Activated CD8-positive, alpha-beta T cell treated with anti-CD3 and anti-CD28 coated beads, Interleukin-2, amount 10 ng/mL, durations not matched to agents 7 days and 5 days (primary cell): ENCODE data around the gene PTCD2. TPM values are rescaled to one million over a fixed set of nuclear protein-coding genes. Genes with fewer than 3 reads are reported as not detected.

Experiments
- ATAC-seq: fragments of 150-1000 bp; cut with Tn5 transposase; one replicate; pipeline ENCODE4 v1.10.0; 2021; ENCODE audit warnings: moderate library complexity
- CTCF ChIA-PET: fragments of 350-600 bp; sonication (Branson Sonifier 250); formaldehyde crosslinking; loops from one replicate; lab custom pipeline; 2021; ENCODE audit warnings: antibody characterized with exemption; lab: Charles Lee
- POLR2A ChIA-PET: fragments of 350-600 bp; sonication (Branson Sonifier 250); formaldehyde crosslinking; loops from one replicate; lab custom pipeline; 2021; ENCODE audit warnings: antibody characterized with exemption; lab: Charles Lee
- DNase-seq: peaks from one replicate; pipeline ENCODE4 v3.0.0-alpha.2; 2020
- H3K27ac Mint-ChIP-seq: one replicate; pipeline ENCODE4 v1.8.0; 2021; ENCODE audit warnings: mild to moderate bottlenecking, mixed read lengths
- H3K27me3 Mint-ChIP-seq: one replicate; pipeline ENCODE4 v1.8.0; 2021; ENCODE audit warnings: low read depth, mixed read lengths
- H3K36me3 Mint-ChIP-seq: one replicate; pipeline ENCODE4 v1.8.0; 2021; ENCODE audit warnings: low read depth, mixed read lengths
- H3K4me1 Mint-ChIP-seq: one replicate; pipeline ENCODE4 v1.8.0; 2021; ENCODE audit warnings: low read depth, mixed read lengths
- H3K4me3 Mint-ChIP-seq: one replicate; pipeline ENCODE4 v1.8.0; 2021; ENCODE audit warnings: mild to moderate bottlenecking, mixed read lengths
- H3K9me3 Mint-ChIP-seq: one replicate; pipeline ENCODE4 v1.8.0; 2022; ENCODE audit warnings: mixed read lengths; ENCODE audit not compliant: insufficient read depth
- total RNA-seq, 2 experiments: library from RNA; stranded (reverse); gene quantifications; one replicate each; pipeline ENCODE4 v1.2.3, GENCODE V29; 2021

PTCD2 gene
- total RNA-seq, 2 experiments from 2014 or later = 8.4 to 9.5 TPM

- Mint-ChIP-seq H3K27ac (no peak overlapping the region), H3K27me3 (no peaks in the 10 kb centered on the region), H3K9me3 (no peaks in the 10 kb centered on the region), H3K4me1 (peaks cover 4% of the 10 kb centered on the region), H3K36me3 (peaks cover 28% of the 10 kb centered on the region), H3K4me3 (no peak overlapping the region)
- CTCF ChIA-PET = no interaction called here
- no peak for ATAC-seq
- DNase-seq = no peak
- POLR2A ChIA-PET = no interaction called here
These were observed 35.4 kb upstream of the PTCD2 start for GRCh38 chr5:72284559-72285423.

- ATAC-seq = no peak
- ChIA-PET CTCF (no interaction called here), POLR2A (no interaction called here)
- Mint-ChIP-seq H3K4me1 (peaks cover 4% of the 10 kb centered on the region), H3K27ac (no peak overlapping the region), H3K36me3 (peaks cover 31% of the 10 kb centered on the region), H3K9me3 (no peaks in the 10 kb centered on the region), H3K27me3 (no peaks in the 10 kb centered on the region), H3K4me3 (no peak overlapping the region)
- DNase-seq = no peak
These were observed 34.8 kb upstream of the PTCD2 start for GRCh38 chr5:72285424-72285821.

- ChIA-PET POLR2A (no interaction called here), CTCF (no interaction called here)
- H3K27ac Mint-ChIP-seq = no peak overlapping the region
- H3K36me3 Mint-ChIP-seq = peaks cover 31% of the 10 kb centered on the region
- H3K27me3 Mint-ChIP-seq = no peaks in the 10 kb centered on the region
- H3K9me3 Mint-ChIP-seq = no peaks in the 10 kb centered on the region
- no peak overlapping the region for H3K4me3 Mint-ChIP-seq
- no peak for DNase-seq
- no peak for ATAC-seq
- peaks cover 3% of the 10 kb centered on the region for H3K4me1 Mint-ChIP-seq
These were observed 33.4 kb upstream of the PTCD2 start for GRCh38 chr5:72286798-72287197.

GRCh38 chr5:72288924-72289323, 31.2 kb upstream of the PTCD2 start:
- ATAC-seq (no peak), DNase-seq (no peak)
- H3K4me3 Mint-ChIP-seq = no peak overlapping the region
- no peaks in the 10 kb centered on the region for H3K4me1 Mint-ChIP-seq
- no peaks in the 10 kb centered on the region for H3K27me3 Mint-ChIP-seq
- H3K36me3 Mint-ChIP-seq = peaks cover 28% of the 10 kb centered on the region
- ChIA-PET CTCF (no interaction called here), POLR2A (no interaction called here)
- H3K27ac Mint-ChIP-seq = no peak overlapping the region
- no peaks in the 10 kb centered on the region for H3K9me3 Mint-ChIP-seq

GRCh38 chr5:72290356-72291133, 29.6 kb upstream of the PTCD2 start:
- CTCF ChIA-PET = no interaction called here

GRCh38 chr5:72291601-72292000, 28.6 kb upstream of the PTCD2 start:
- Mint-ChIP-seq H3K9me3 (no peaks in the 10 kb centered on the region), H3K36me3 (peaks cover 41% of the 10 kb centered on the region), H3K27me3 (no peaks in the 10 kb centered on the region), H3K27ac (no peak overlapping the region), H3K4me1 (peaks cover 1% of the 10 kb centered on the region), H3K4me3 (no peak overlapping the region)
- CTCF ChIA-PET = interaction anchor here (1.0 to 2.2 kb wide), 3 partner anchors 11 to 13 kb away, joined by 3 to 6 read pairs (median 3); no protein-coding TSS in a partner anchor
- DNase-seq (no peak), ATAC-seq (no peak)
- POLR2A ChIA-PET = interaction anchor here (1.6 kb wide), 1 partner anchor 28 kb away, joined by 5 read pairs; the partner anchor contains the start of genes MRPS27 and PTCD2

More at GRCh38 chr5:72290356-72291133, 29.6 kb upstream of the PTCD2 start:
- Mint-ChIP-seq H3K27ac (no peak overlapping the region), H3K4me3 (no peak overlapping the region), H3K36me3 (peaks cover 36% of the 10 kb centered on the region), H3K9me3 (no peaks in the 10 kb centered on the region), H3K4me1 (peaks cover 1% of the 10 kb centered on the region), H3K27me3 (no peaks in the 10 kb centered on the region)
- no peak for ATAC-seq
- POLR2A ChIA-PET = interaction anchor here (0.6 kb wide), 1 partner anchor 67 kb away, joined by 3 read pairs; no protein-coding TSS in a partner anchor
- DNase-seq = no peak

GRCh38 chr5:72292411-72292810, 27.8 kb upstream of the PTCD2 start:
- ATAC-seq (no peak), DNase-seq (no peak)
- Mint-ChIP-seq H3K4me3 (no peak overlapping the region), H3K27me3 (no peaks in the 10 kb centered on the region), H3K27ac (no peak overlapping the region), H3K36me3 (peaks cover 37% of the 10 kb centered on the region), H3K4me1 (peaks cover 1% of the 10 kb centered on the region), H3K9me3 (no peaks in the 10 kb centered on the region)
- CTCF ChIA-PET = interaction anchor here (1.0 to 2.2 kb wide), 3 partner anchors 10 to 16 kb away, joined by 3 to 6 read pairs (median 3); no protein-coding TSS in a partner anchor
- POLR2A ChIA-PET = interaction anchor here (0.5 to 1.6 kb wide), 2 partner anchors 15 to 28 kb away, joined by 3 to 5 read pairs; partner anchors contain the start of genes MRPS27 and PTCD2

GRCh38 chr5:72293495-72294055, 26.6 kb upstream of the PTCD2 start:
- ATAC-seq (no peak), DNase-seq (no peak)
- Mint-ChIP-seq H3K4me1 (peaks cover 6% of the 10 kb centered on the region), H3K27ac (no peak overlapping the region), H3K36me3 (peaks cover 34% of the 10 kb centered on the region), H3K4me3 (no peak overlapping the region), H3K27me3 (no peaks in the 10 kb centered on the region), H3K9me3 (no peaks in the 10 kb centered on the region)
- ChIA-PET CTCF (no interaction called here), POLR2A (no interaction called here)

- no peak overlapping the region for H3K4me3 Mint-ChIP-seq
- peaks cover 12% of the 10 kb centered on the region for H3K4me1 Mint-ChIP-seq
- DNase-seq (no peak), ATAC-seq (no peak)
- no peaks in the 10 kb centered on the region for H3K27me3 Mint-ChIP-seq
- POLR2A ChIA-PET = no interaction called here
- CTCF ChIA-PET = no interaction called here
- peaks cover 29% of the 10 kb centered on the region for H3K36me3 Mint-ChIP-seq
- no peaks in the 10 kb centered on the region for H3K9me3 Mint-ChIP-seq
- H3K27ac Mint-ChIP-seq = no peak overlapping the region
These were observed 25.7 kb upstream of the PTCD2 start for GRCh38 chr5:72294473-72294872.

GRCh38 chr5:72295539-72295938, 24.6 kb upstream of the PTCD2 start:
- Mint-ChIP-seq H3K27ac (no peak overlapping the region), H3K27me3 (no peaks in the 10 kb centered on the region), H3K4me3 (no peak overlapping the region), H3K4me1 (peaks cover 17% of the 10 kb centered on the region), H3K9me3 (no peaks in the 10 kb centered on the region), H3K36me3 (peaks cover 31% of the 10 kb centered on the region)
- CTCF ChIA-PET = interaction anchor here (1.0 to 1.4 kb wide), 2 partner anchors 10 to 13 kb away, joined by 3 to 4 read pairs; no protein-coding TSS in a partner anchor
- POLR2A ChIA-PET = no interaction called here
- DNase-seq (no peak), ATAC-seq (no peak)

GRCh38 chr5:72296256-72296655, 23.9 kb upstream of the PTCD2 start:
- no peaks in the 10 kb centered on the region for H3K27me3 Mint-ChIP-seq

More at GRCh38 chr5:72296256-72296655, 23.9 kb upstream of the PTCD2 start:
- H3K4me1 Mint-ChIP-seq = peaks cover 17% of the 10 kb centered on the region
- POLR2A ChIA-PET = no interaction called here
- H3K9me3 Mint-ChIP-seq = no peaks in the 10 kb centered on the region
- ATAC-seq (no peak), DNase-seq (no peak)
- H3K4me3 Mint-ChIP-seq = no peak overlapping the region
- no peak overlapping the region for H3K27ac Mint-ChIP-seq
- peaks cover 31% of the 10 kb centered on the region for H3K36me3 Mint-ChIP-seq
- CTCF ChIA-PET = interaction anchor here (1.4 kb wide), 1 partner anchor 9 kb away, joined by 3 read pairs; no protein-coding TSS in a partner anchor
